Activated T-helper 2 cell treated with anti-CD3 and anti-CD28 coated beads, Interferon-gamma antibody, Interleukin-2, Interleukin-4, amounts not matched to agents 10 μg/mL and 5 μg/mL and 100 μg/mL, durations not matched to agents 14 hours and 24 hours and 36 hours (primary cell): ENCODE measurements around the gene ZDHHC20. TPM values are rescaled to one million over a fixed set of nuclear protein-coding genes. Genes with fewer than 3 reads are reported as not detected.

ENCODE experiments used
- DNase-seq: peaks from one replicate; pipeline ENCODE4 v3.0.0; 2021; ENCODE audit warnings: low spot score
- H3K27ac Mint-ChIP-seq: one replicate; pipeline ENCODE4 v1.8.0; 2021; ENCODE audit warnings: mixed read lengths
- H3K27me3 Mint-ChIP-seq: one replicate; pipeline ENCODE4 v1.8.0; 2021; ENCODE audit warnings: low read depth, mixed read lengths
- H3K36me3 Mint-ChIP-seq: one replicate; pipeline ENCODE4 v1.8.0; 2021; ENCODE audit warnings: low read depth, mixed read lengths
- H3K4me1 Mint-ChIP-seq: one replicate; pipeline ENCODE4 v1.8.0; 2021; ENCODE audit warnings: low read depth, mixed read lengths
- H3K4me3 Mint-ChIP-seq: one replicate; pipeline ENCODE4 v1.8.0; 2021; ENCODE audit warnings: low read depth, mild to moderate bottlenecking, moderate library complexity, mixed read lengths
- H3K9me3 Mint-ChIP-seq: one replicate; pipeline ENCODE4 v1.8.0; 2021; ENCODE audit warnings: mixed read lengths
- intact Hi-C: fragments of 100-400 bp; cut with micrococcal nuclease; formaldehyde crosslinking; loops from one replicate; pipeline ENCODE4 v1.15.1; 2023
- total RNA-seq: library from RNA; stranded (reverse); gene quantifications from 2 replicates; pipeline ENCODE4 v1.2.3, GENCODE V29; 2022

ZDHHC20 gene
- total RNA-seq, 1 donor from 2014 or later = 59.0 TPM

GRCh38 chr13:21344662-21345176 is 114.4 kb downstream of the ZDHHC20 start:
- peaks cover 26% of the 10 kb centered on the region for H3K4me1 Mint-ChIP-seq
- intact Hi-C loops = loop anchor here (2.0 kb wide), 1 partner anchor 46 kb away; no protein-coding TSS in a partner anchor
- peak; percentile 36 for DNase-seq
- H3K4me3 Mint-ChIP-seq = peak overlapping the region; percentile 68
- no peaks in the 10 kb centered on the region for H3K27me3 Mint-ChIP-seq
- no peaks in the 10 kb centered on the region for H3K36me3 Mint-ChIP-seq
- no peaks in the 10 kb centered on the region for H3K9me3 Mint-ChIP-seq
- peak overlapping the region; percentile 79 for H3K27ac Mint-ChIP-seq

GRCh38 chr13:21343659-21344058 is 115.4 kb downstream of the ZDHHC20 start:
- H3K4me1 Mint-ChIP-seq = peaks cover 24% of the 10 kb centered on the region
- H3K36me3 Mint-ChIP-seq = no peaks in the 10 kb centered on the region
- peak overlapping the region; percentile 79 for H3K27ac Mint-ChIP-seq
- H3K9me3 Mint-ChIP-seq = no peaks in the 10 kb centered on the region
- intact Hi-C loops = loop anchor here (2.0 kb wide), 1 partner anchor 45 kb away; no protein-coding TSS in a partner anchor
- H3K4me3 Mint-ChIP-seq = peak overlapping the region; percentile 68
- DNase-seq = no peak
- no peaks in the 10 kb centered on the region for H3K27me3 Mint-ChIP-seq

- no peaks in the 10 kb centered on the region for H3K36me3 Mint-ChIP-seq
- H3K4me1 Mint-ChIP-seq = peaks cover 24% of the 10 kb centered on the region
- no peaks in the 10 kb centered on the region for H3K27me3 Mint-ChIP-seq
- H3K9me3 Mint-ChIP-seq = no peaks in the 10 kb centered on the region
- H3K27ac Mint-ChIP-seq = peak overlapping the region; percentile 28
- DNase-seq = no peak
- intact Hi-C loops = no loop called here
- peak overlapping the region; percentile 39 for H3K4me3 Mint-ChIP-seq
Measured at GRCh38 chr13:21342699-21343442, 116.2 kb downstream of the ZDHHC20 start.

GRCh38 chr13:21341637-21342422 is 117.3 kb downstream of the ZDHHC20 start:
- H3K9me3 Mint-ChIP-seq = no peaks in the 10 kb centered on the region
- DNase-seq = no peak
- no peaks in the 10 kb centered on the region for H3K27me3 Mint-ChIP-seq
- H3K4me3 Mint-ChIP-seq = no peak overlapping the region
- H3K36me3 Mint-ChIP-seq = no peaks in the 10 kb centered on the region
- H3K4me1 Mint-ChIP-seq = peaks cover 24% of the 10 kb centered on the region
- intact Hi-C loops = no loop called here
- H3K27ac Mint-ChIP-seq = no peak overlapping the region

GRCh38 chr13:21338639-21339278 is 120.3 kb downstream of the ZDHHC20 start:
- Mint-ChIP-seq H3K27me3 (no peaks in the 10 kb centered on the region), H3K36me3 (no peaks in the 10 kb centered on the region), H3K27ac (no peak overlapping the region), H3K4me1 (peaks cover 18% of the 10 kb centered on the region), H3K9me3 (no peaks in the 10 kb centered on the region), H3K4me3 (no peak overlapping the region)
- intact Hi-C loops = no loop called here
- no peak for DNase-seq

- H3K4me1 Mint-ChIP-seq = peaks cover 15% of the 10 kb centered on the region
Measured at GRCh38 chr13:21338156-21338555, 120.9 kb downstream of the ZDHHC20 start.

GRCh38 chr13:21336609-21337349 is 122.3 kb downstream of the ZDHHC20 start:
- Mint-ChIP-seq H3K27ac (no peak overlapping the region), H3K27me3 (no peaks in the 10 kb centered on the region), H3K36me3 (peaks cover 3% of the 10 kb centered on the region), H3K4me1 (peaks cover 9% of the 10 kb centered on the region), H3K4me3 (no peak overlapping the region), H3K9me3 (no peaks in the 10 kb centered on the region)
- DNase-seq = no peak
- intact Hi-C loops = no loop called here

More at GRCh38 chr13:21338156-21338555, 120.9 kb downstream of the ZDHHC20 start:
- H3K27me3 Mint-ChIP-seq = no peaks in the 10 kb centered on the region
- DNase-seq = no peak
- H3K4me3 Mint-ChIP-seq = no peak overlapping the region
- no peak overlapping the region for H3K27ac Mint-ChIP-seq
- intact Hi-C loops = no loop called here
- H3K9me3 Mint-ChIP-seq = no peaks in the 10 kb centered on the region
- H3K36me3 Mint-ChIP-seq = no peaks in the 10 kb centered on the region

GRCh38 chr13:21333186-21333585 is 125.9 kb downstream of the ZDHHC20 start:
- H3K27ac Mint-ChIP-seq = no peak overlapping the region
- H3K9me3 Mint-ChIP-seq = no peaks in the 10 kb centered on the region
- H3K4me1 Mint-ChIP-seq = peaks cover 41% of the 10 kb centered on the region
- DNase-seq = no peak
- H3K36me3 Mint-ChIP-seq = peaks cover 13% of the 10 kb centered on the region
- intact Hi-C loops = no loop called here
- H3K27me3 Mint-ChIP-seq = no peaks in the 10 kb centered on the region
- H3K4me3 Mint-ChIP-seq = no peak overlapping the region

- no peaks in the 10 kb centered on the region for H3K9me3 Mint-ChIP-seq
- intact Hi-C loops = no loop called here
Measured at GRCh38 chr13:21330126-21330861, 128.8 kb downstream of the ZDHHC20 start.

GRCh38 chr13:21328836-21329477 is 130.1 kb downstream of the ZDHHC20 start:
- H3K27ac Mint-ChIP-seq = peak overlapping the region; percentile 29
- H3K9me3 Mint-ChIP-seq = no peaks in the 10 kb centered on the region
- H3K36me3 Mint-ChIP-seq = peaks cover 19% of the 10 kb centered on the region
- DNase-seq = no peak
- intact Hi-C loops = loop anchor here (1.0 to 2.0 kb wide), 2 partner anchors 13 to 30 kb away; no protein-coding TSS in a partner anchor
- H3K4me3 Mint-ChIP-seq = peak overlapping the region; percentile 22
- peaks cover 48% of the 10 kb centered on the region for H3K4me1 Mint-ChIP-seq
- no peaks in the 10 kb centered on the region for H3K27me3 Mint-ChIP-seq

More at GRCh38 chr13:21330126-21330861, 128.8 kb downstream of the ZDHHC20 start:
- H3K4me3 Mint-ChIP-seq = no peak overlapping the region
- H3K27me3 Mint-ChIP-seq = no peaks in the 10 kb centered on the region
- H3K4me1 Mint-ChIP-seq = peaks cover 48% of the 10 kb centered on the region
- H3K27ac Mint-ChIP-seq = peak overlapping the region; percentile 4
- H3K36me3 Mint-ChIP-seq = peaks cover 19% of the 10 kb centered on the region
- DNase-seq = no peak

GRCh38 chr13:21328201-21328600 is 130.9 kb downstream of the ZDHHC20 start:
- no peak for DNase-seq
- Mint-ChIP-seq H3K36me3 (peaks cover 19% of the 10 kb centered on the region), H3K27ac (peak overlapping the region; percentile 29), H3K9me3 (no peaks in the 10 kb centered on the region), H3K4me3 (no peak overlapping the region), H3K27me3 (no peaks in the 10 kb centered on the region), H3K4me1 (peaks cover 48% of the 10 kb centered on the region)
- intact Hi-C loops = loop anchor here (2.0 kb wide), 1 partner anchor 29 kb away; no protein-coding TSS in a partner anchor
